GM12872 (cell line): ENCODE data around the gene AKAP8.

Experiments
- TF ChIP-seq, protein P1 (sequence below): IDR thresholded peaks from 3 replicates; pipeline ENCODE4 v1.5.1; 2011; ENCODE audit warnings: low read depth, mild to moderate bottlenecking, low read length, moderate library complexity; ENCODE audit not compliant: insufficient read depth

The AKAP8 gene

DNA sequence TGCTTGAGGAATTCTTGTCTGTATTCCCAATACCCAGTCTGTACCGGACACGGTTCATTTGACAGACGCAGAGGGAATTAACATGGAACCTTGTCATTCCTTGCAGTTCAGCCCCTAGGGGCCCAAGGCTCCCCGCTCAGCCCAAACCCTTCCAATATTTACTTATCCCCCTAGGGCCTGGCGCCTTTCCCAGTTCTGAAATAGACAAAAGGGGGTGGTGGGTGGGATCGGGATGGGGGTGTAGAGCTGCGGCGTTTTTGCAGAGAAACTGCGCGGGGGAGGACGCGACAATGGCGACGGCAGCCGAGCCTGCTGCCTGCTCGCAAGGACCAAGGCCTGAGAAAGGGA, 38.6 kb upstream of the AKAP8 start:
- TF ChIP-seq, protein P1, sequence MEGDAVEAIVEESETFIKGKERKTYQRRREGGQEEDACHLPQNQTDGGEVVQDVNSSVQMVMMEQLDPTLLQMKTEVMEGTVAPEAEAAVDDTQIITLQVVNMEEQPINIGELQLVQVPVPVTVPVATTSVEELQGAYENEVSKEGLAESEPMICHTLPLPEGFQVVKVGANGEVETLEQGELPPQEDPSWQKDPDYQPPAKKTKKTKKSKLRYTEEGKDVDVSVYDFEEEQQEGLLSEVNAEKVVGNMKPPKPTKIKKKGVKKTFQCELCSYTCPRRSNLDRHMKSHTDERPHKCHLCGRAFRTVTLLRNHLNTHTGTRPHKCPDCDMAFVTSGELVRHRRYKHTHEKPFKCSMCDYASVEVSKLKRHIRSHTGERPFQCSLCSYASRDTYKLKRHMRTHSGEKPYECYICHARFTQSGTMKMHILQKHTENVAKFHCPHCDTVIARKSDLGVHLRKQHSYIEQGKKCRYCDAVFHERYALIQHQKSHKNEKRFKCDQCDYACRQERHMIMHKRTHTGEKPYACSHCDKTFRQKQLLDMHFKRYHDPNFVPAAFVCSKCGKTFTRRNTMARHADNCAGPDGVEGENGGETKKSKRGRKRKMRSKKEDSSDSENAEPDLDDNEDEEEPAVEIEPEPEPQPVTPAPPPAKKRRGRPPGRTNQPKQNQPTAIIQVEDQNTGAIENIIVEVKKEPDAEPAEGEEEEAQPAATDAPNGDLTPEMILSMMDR, result no peak

DNA sequence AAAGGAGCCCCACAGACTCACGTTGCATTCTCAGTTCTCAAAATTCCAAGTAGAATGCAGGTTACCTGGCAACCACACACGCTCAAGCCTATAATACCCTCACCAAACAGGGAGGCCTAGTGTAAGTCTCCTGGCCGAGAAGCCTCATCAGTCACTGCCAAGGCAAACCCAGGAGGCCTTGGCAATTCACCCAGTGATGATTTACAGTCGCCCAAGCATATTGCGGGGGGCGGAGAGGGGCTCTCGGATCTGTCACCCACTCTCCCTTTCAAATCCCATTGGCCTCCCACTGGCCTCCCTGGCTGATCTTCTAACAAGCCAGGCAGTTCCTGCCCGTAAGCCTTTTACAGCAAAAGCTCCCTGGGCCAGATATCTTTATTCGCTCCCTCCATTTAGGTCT, 38.1 kb upstream of the AKAP8 start:
- TF ChIP-seq, protein P1, result no peak

- TF ChIP-seq, protein P1, result no peak
These were observed 33.2 kb upstream of the AKAP8 start for GRCh38 chr19:15412832-15413231.

- TF ChIP-seq, protein P1, result no peak
These were observed 25.2 kb upstream of the AKAP8 start for GRCh38 chr19:15404780-15405211.

DNA sequence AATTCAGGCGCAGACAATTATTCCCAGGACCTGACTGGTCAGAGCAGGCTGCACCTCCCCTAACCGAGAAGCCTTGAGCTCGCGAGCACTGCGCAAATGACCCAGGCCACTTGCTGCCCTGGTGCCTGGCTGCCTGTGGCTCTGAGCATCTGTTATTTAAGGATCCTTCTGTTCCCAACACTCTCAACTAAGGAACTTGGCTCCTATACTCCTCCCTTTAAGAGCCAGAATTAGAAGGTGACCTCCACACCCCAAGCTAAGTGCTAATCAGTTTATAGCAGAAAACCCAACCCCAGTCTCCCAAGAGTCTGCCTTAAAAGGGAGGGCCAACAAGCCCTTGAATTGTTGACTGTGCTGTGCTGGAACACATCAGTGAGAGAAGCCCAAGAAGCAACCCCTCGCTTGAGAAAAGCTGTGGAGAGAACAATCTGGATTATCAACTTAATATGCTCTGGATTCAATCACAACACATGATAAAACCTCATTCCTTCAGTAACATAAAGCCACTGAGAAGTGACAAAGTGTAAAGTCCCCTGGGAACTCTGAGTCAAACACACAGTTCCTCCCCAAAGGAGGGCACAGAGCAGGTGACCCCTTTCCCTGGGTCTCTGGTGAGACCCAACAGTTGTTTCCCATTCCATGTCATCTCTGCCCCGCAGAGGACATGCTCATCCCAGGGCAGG, 24.7 kb upstream of the AKAP8 start:
- TF ChIP-seq, protein P1, result no peak

DNA sequence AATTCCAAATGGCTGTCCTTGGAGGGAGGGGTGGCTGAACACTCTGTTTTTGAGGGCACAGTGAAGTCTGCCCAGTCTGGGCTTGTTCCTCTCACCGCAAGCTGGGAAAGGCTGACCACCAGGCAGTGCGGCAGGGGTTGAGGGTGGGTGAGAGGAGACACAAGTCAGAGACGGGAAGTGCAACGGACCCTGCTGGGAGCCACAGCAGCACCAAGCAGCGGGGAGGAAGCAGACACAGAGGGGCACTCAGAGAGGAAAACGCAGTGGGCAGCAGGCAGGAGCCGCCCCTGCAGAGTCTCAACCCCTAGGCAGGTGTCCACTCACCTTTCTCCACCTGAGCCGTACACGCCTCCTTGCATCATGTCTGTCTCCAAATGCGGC, 23.6 kb upstream of the AKAP8 start:
- TF ChIP-seq, protein P1, result no peak

- TF ChIP-seq, protein P1, result no peak
These were observed 23.0 kb upstream of the AKAP8 start for GRCh38 chr19:15402411-15403150.
